ENCODE measurements around the gene DESI2. TPM values are rescaled to one million over a fixed set of nuclear protein-coding genes. Genes with fewer than 3 reads are reported as not detected.

The DESI2 gene
- total RNA-seq, 1 donor = 42.0 TPM

- Histone ChIP-seq H3K9me3 (ENCODE audit: low read depth, low read length) (no peaks in the 10 kb centered on the region), H3K79me2 (ENCODE audit: insufficient read depth, low read length) (no peaks in the 10 kb centered on the region), H3K4me1 (ENCODE audit: insufficient read depth, low read length) (no peaks in the 10 kb centered on the region), H3K27me3 (ENCODE audit: insufficient read depth, low read length) (no peaks in the 10 kb centered on the region), H2AFZ (ENCODE audit: low read length) (no peak overlapping the region), H3K4me2 (ENCODE audit: insufficient read depth, low read length) (no peak overlapping the region), H3K36me3 (ENCODE audit: insufficient read depth, low read length) (no peaks in the 10 kb centered on the region), H4K20me1 (ENCODE audit: insufficient read depth, low read length) (no peaks in the 10 kb centered on the region), H3K27ac (ENCODE audit: low read depth, low read length) (no peak overlapping the region), H3K4me3 (ENCODE audit: insufficient read depth, low read length) (no peak overlapping the region)
- TF ChIP-seq CTCF (IDR thresholded peaks at IDR 0.05; ENCODE audit: extremely low read depth, low read depth, low read length) = no peak
- DNase-seq (ENCODE audit: insufficient read length, low spot score, missing footprints) = no peak
Measured at GRCh38 chr1:244614879-244615278, 38.0 kb upstream of the DESI2 start.

- Histone ChIP-seq H3K4me1 (ENCODE audit: insufficient read depth, low read length) (no peaks in the 10 kb centered on the region), H3K27me3 (ENCODE audit: insufficient read depth, low read length) (no peaks in the 10 kb centered on the region), H3K9me3 (ENCODE audit: low read depth, low read length) (no peaks in the 10 kb centered on the region), H3K4me2 (ENCODE audit: insufficient read depth, low read length) (no peak overlapping the region), H3K36me3 (ENCODE audit: insufficient read depth, low read length) (no peaks in the 10 kb centered on the region), H2AFZ (ENCODE audit: low read length) (no peak overlapping the region), H4K20me1 (ENCODE audit: insufficient read depth, low read length) (no peaks in the 10 kb centered on the region), H3K79me2 (ENCODE audit: insufficient read depth, low read length) (no peaks in the 10 kb centered on the region), H3K4me3 (ENCODE audit: insufficient read depth, low read length) (no peak overlapping the region), H3K27ac (ENCODE audit: low read depth, low read length) (no peak overlapping the region)
- no peak for DNase-seq (ENCODE audit: insufficient read length, low spot score, missing footprints)
- TF ChIP-seq CTCF (IDR thresholded peaks at IDR 0.05; ENCODE audit: extremely low read depth, low read depth, low read length) = no peak
Measured at GRCh38 chr1:244615301-244615700, 37.6 kb upstream of the DESI2 start.

GRCh38 chr1:244626709-244627108 lies 26.2 kb upstream of the DESI2 start:
- Histone ChIP-seq H2AFZ (ENCODE audit: low read length) (no peak overlapping the region), H3K27ac (ENCODE audit: low read depth, low read length) (no peak overlapping the region), H3K4me3 (ENCODE audit: insufficient read depth, low read length) (no peak overlapping the region), H3K36me3 (ENCODE audit: insufficient read depth, low read length) (no peaks in the 10 kb centered on the region), H3K27me3 (ENCODE audit: insufficient read depth, low read length) (peaks cover 5% of the 10 kb centered on the region), H3K4me1 (ENCODE audit: insufficient read depth, low read length) (no peaks in the 10 kb centered on the region), H3K9me3 (ENCODE audit: low read depth, low read length) (no peaks in the 10 kb centered on the region), H4K20me1 (ENCODE audit: insufficient read depth, low read length) (no peaks in the 10 kb centered on the region), H3K4me2 (ENCODE audit: insufficient read depth, low read length) (no peak overlapping the region), H3K79me2 (ENCODE audit: insufficient read depth, low read length) (no peaks in the 10 kb centered on the region)
- no peak for DNase-seq (ENCODE audit: insufficient read length, low spot score, missing footprints)
- TF ChIP-seq CTCF (IDR thresholded peaks at IDR 0.05; ENCODE audit: extremely low read depth, low read depth, low read length) = no peak

- H3K79me2 ChIP-seq (ENCODE audit: insufficient read depth, low read length) = no peaks in the 10 kb centered on the region
- no peak overlapping the region for H2AFZ ChIP-seq (ENCODE audit: low read length)
- no peaks in the 10 kb centered on the region for H3K4me1 ChIP-seq (ENCODE audit: insufficient read depth, low read length)
- H3K9me3 ChIP-seq (ENCODE audit: low read depth, low read length) = no peaks in the 10 kb centered on the region
- no peak for TF ChIP-seq CTCF (IDR thresholded peaks at IDR 0.05; ENCODE audit: extremely low read depth, low read depth, low read length)
- no peak overlapping the region for H3K4me2 ChIP-seq (ENCODE audit: insufficient read depth, low read length)
- H3K27me3 ChIP-seq (ENCODE audit: insufficient read depth, low read length) = peaks cover 5% of the 10 kb centered on the region
- H3K36me3 ChIP-seq (ENCODE audit: insufficient read depth, low read length) = no peaks in the 10 kb centered on the region
- H3K4me3 ChIP-seq (ENCODE audit: insufficient read depth, low read length) = no peak overlapping the region
- no peaks in the 10 kb centered on the region for H4K20me1 ChIP-seq (ENCODE audit: insufficient read depth, low read length)
- no peak overlapping the region for H3K27ac ChIP-seq (ENCODE audit: low read depth, low read length)
- DNase-seq (ENCODE audit: insufficient read length, low spot score, missing footprints) = no peak
Measured at GRCh38 chr1:244628789-244629188, 24.1 kb upstream of the DESI2 start.

Data from osteoblast (primary cell).